HEK293 (cell line): ENCODE results near the gene PRTG.

Experiments used
- CTCF ChIA-PET: fragments of 350-600 bp; formaldehyde crosslinking; extraction: SDS; loops from one replicate; lab custom pipeline; 2021; ENCODE audit warnings: antibody characterized with exemption; lab: Yijun Ruan, JAX
- POLR2A ChIA-PET: fragments of 300-600 bp; formaldehyde crosslinking; extraction: SDS; loops from one replicate; lab custom pipeline; 2020; ENCODE audit warnings: antibody characterized with exemption, inconsistent platforms; lab: Yijun Ruan, JAX
- H3K27ac ChIP-seq: fragments of 200-500 bp; sonication (Bioruptor generic); 2 replicates; pipeline ENCODE4 v1.5.1; 2014; ENCODE audit warnings: low read depth, low read length, control low read depth, inconsistent platforms; ENCODE audit errors: extremely low read depth
- H3K36me3 ChIP-seq, 2 experiments: fragments of 200-500 bp in 1 of 2; sonication (Bioruptor generic) in 1 of 2; 1 replicate in 1 of 2; 2 replicates in 1 of 2; pipeline ENCODE4 v1.5.1; 2014 to 2017; ENCODE audit warnings: inconsistent platforms in 2 of 2, low read length in 2 of 2; ENCODE audit not compliant: control insufficient read depth in 2 of 2, insufficient read depth in 1 of 2
- H3K4me1 ChIP-seq: fragments of 200-500 bp; sonication (Bioruptor generic); 2 replicates; pipeline ENCODE4 v1.5.1; 2014; ENCODE audit warnings: mild to moderate bottlenecking, low read length, inconsistent platforms; ENCODE audit not compliant: control insufficient read depth, insufficient read depth
- H3K4me3 ChIP-seq: 2 replicates; pipeline ENCODE4 v1.5.1; 2011; ENCODE audit warnings: low read depth, mild to moderate bottlenecking, control low read depth, low read length, moderate library complexity
- H3K9me3 ChIP-seq: fragments of 200-500 bp; sonication (Bioruptor generic); 2 replicates; pipeline ENCODE4 v1.5.1; 2014; ENCODE audit warnings: low read depth, low read length, inconsistent platforms; ENCODE audit not compliant: control insufficient read depth, insufficient read depth
- OSR2 ChIP-seq: fragments of 450-650 bp; formaldehyde crosslinking; IDR thresholded peaks from 2 replicates; pipeline ENCODE4 v1.5.1; 2016; ENCODE audit warnings: missing biosample characterization, missing genetic modification characterization
- OVOL3 ChIP-seq: fragments of 450-650 bp; formaldehyde crosslinking; IDR thresholded peaks from 2 replicates; pipeline ENCODE4 v1.5.1; 2016; ENCODE audit warnings: missing biosample characterization, missing genetic modification characterization
- ZFP37 ChIP-seq: fragments of 450-650 bp; formaldehyde crosslinking; IDR thresholded peaks from 2 replicates; pipeline ENCODE4 v1.5.1; 2016; ENCODE audit warnings: missing biosample characterization, missing genetic modification characterization
- ZNF133 ChIP-seq: fragments of 450-650 bp; formaldehyde crosslinking; IDR thresholded peaks from 2 replicates; pipeline ENCODE4 v1.5.1; 2016; ENCODE audit warnings: missing biosample characterization, missing genetic modification characterization
- ZNF138 ChIP-seq: fragments of 450-650 bp; formaldehyde crosslinking; IDR thresholded peaks from 2 replicates; pipeline ENCODE4 v1.5.1; 2016; ENCODE audit warnings: missing biosample characterization, missing genetic modification characterization, borderline replicate concordance
- ZNF174 ChIP-seq: fragments of 450-650 bp; formaldehyde crosslinking; IDR thresholded peaks from 2 replicates; pipeline ENCODE4 v1.5.0; 2017; ENCODE audit warnings: missing biosample characterization, mild to moderate bottlenecking, missing genetic modification characterization
- ZNF18 ChIP-seq: fragments of 450-650 bp; formaldehyde crosslinking; IDR thresholded peaks from 2 replicates; pipeline ENCODE4 v1.5.1; 2016; ENCODE audit warnings: missing biosample characterization, missing genetic modification characterization
- ZNF211 ChIP-seq: fragments of 450-650 bp; formaldehyde crosslinking; IDR thresholded peaks from 2 replicates; pipeline ENCODE4 v1.5.1; 2016; ENCODE audit warnings: low read depth, missing biosample characterization, missing genetic modification characterization
- ZNF223 ChIP-seq: fragments of 450-650 bp; formaldehyde crosslinking; IDR thresholded peaks from 2 replicates; pipeline ENCODE4 v1.5.1; 2016; ENCODE audit warnings: missing biosample characterization, missing genetic modification characterization
- ZNF426 ChIP-seq: fragments of 450-650 bp; formaldehyde crosslinking; IDR thresholded peaks from 2 replicates; pipeline ENCODE4 v1.5.1; 2017; ENCODE audit warnings: missing biosample characterization, missing genetic modification characterization, mild to moderate bottlenecking, inconsistent platforms, moderate library complexity
- ZNF621 ChIP-seq: fragments of 450-650 bp; formaldehyde crosslinking; IDR thresholded peaks from 2 replicates; pipeline ENCODE4 v1.5.1; 2017; ENCODE audit warnings: missing biosample characterization, missing genetic modification characterization
- ZNF626 ChIP-seq: fragments of 450-650 bp; sonication (Bioruptor Pico); formaldehyde crosslinking; IDR thresholded peaks from 2 replicates; pipeline ENCODE4 v1.5.1; 2018; ENCODE audit warnings: missing biosample characterization, missing genetic modification characterization, inconsistent platforms
- ZNF76 ChIP-seq: fragments of 450-650 bp; formaldehyde crosslinking; IDR thresholded peaks from 2 replicates; pipeline ENCODE4; 2016; ENCODE audit warnings: low read depth, missing biosample characterization, missing genetic modification characterization, borderline replicate concordance
- TF ChIP-seq, protein P1 (sequence below): fragments of 450-650 bp; formaldehyde crosslinking; IDR thresholded peaks from 2 replicates; pipeline ENCODE4 v1.5.1; 2016; ENCODE audit warnings: missing biosample characterization, missing genetic modification characterization
- TF ChIP-seq, protein P2 (sequence below): fragments of 450-650 bp; formaldehyde crosslinking; IDR thresholded peaks from 2 replicates; pipeline ENCODE4 v1.5.1; 2016; ENCODE audit warnings: missing biosample characterization, missing genetic modification characterization, low read depth

PRTG gene

DNA sequence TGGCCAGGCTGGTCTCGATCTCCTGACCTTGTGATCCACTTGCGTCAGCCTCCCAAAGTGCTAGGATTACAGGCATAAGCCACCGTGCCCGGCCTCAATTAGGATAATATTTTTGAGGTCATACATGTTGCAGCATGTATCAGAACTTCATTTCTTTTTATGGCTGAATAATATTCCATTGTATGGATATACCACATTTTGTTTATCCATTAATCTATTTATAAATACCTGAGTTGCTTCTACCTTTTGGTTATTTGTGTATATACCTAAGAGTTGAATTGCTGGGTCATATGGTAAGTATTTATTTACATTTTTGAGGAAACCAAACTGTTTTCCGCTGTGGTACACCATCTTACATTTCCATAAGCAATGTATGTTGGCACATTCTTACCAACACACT lies 136.7 kb downstream of the PRTG start:
- no peak for TF ChIP-seq ZNF138
- no peak for TF ChIP-seq ZNF133 (tag by site-specific recombination)
- TF ChIP-seq, protein P1, sequence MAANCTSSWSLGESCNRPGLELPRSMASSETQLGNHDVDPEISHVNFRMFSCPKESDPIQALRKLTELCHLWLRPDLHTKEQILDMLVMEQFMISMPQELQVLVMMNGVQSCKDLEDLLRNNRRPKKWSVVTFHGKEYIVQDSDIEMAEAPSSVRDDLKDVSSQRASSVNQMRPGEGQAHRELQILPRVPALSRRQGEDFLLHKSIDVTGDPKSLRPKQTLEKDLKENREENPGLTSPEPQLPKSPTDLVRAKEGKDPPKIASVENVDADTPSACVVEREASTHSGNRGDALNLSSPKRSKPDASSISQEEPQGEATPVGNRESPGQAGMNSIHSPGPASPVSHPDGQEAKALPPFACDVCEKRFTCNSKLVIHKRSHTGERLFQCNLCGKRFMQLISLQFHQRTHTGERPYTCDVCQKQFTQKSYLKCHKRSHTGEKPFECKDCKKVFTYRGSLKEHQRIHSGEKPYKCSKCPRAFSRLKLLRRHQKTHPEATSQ (tag by site-specific recombination) = no peak
- TF ChIP-seq ZNF174 (tag by site-specific recombination) = no peak
- H3K27ac ChIP-seq = no peak overlapping the region
- no peaks in the 10 kb centered on the region for H3K36me3 ChIP-seq
- CTCF ChIA-PET = no interaction called here
- no peaks in the 10 kb centered on the region for H3K9me3 ChIP-seq
- H3K4me1 ChIP-seq = no peaks in the 10 kb centered on the region
- no peak overlapping the region for H3K4me3 ChIP-seq
- POLR2A ChIA-PET = interaction anchor here (1.1 kb wide), 1 partner anchor 18 kb away, joined by 3 read pairs; no protein-coding TSS in a partner anchor

GRCh38 chr15:55601374-55601773 lies 141.6 kb downstream of the PRTG start:
- TF ChIP-seq ZFP37 (tag by site-specific recombination) (no peak), ZNF211 (no peak), OSR2 (tag by site-specific recombination) (no peak), ZNF626 (tag by site-specific recombination) (no peak), ZNF621 (tag by site-specific recombination) (no peak), ZNF76 (tag by site-specific recombination) (no peak), ZNF223 (tag by site-specific recombination) (no peak), ZNF426 (tag by site-specific recombination) (no peak), ZNF18 (tag by site-specific recombination) (no peak)
- TF ChIP-seq, protein P2, sequence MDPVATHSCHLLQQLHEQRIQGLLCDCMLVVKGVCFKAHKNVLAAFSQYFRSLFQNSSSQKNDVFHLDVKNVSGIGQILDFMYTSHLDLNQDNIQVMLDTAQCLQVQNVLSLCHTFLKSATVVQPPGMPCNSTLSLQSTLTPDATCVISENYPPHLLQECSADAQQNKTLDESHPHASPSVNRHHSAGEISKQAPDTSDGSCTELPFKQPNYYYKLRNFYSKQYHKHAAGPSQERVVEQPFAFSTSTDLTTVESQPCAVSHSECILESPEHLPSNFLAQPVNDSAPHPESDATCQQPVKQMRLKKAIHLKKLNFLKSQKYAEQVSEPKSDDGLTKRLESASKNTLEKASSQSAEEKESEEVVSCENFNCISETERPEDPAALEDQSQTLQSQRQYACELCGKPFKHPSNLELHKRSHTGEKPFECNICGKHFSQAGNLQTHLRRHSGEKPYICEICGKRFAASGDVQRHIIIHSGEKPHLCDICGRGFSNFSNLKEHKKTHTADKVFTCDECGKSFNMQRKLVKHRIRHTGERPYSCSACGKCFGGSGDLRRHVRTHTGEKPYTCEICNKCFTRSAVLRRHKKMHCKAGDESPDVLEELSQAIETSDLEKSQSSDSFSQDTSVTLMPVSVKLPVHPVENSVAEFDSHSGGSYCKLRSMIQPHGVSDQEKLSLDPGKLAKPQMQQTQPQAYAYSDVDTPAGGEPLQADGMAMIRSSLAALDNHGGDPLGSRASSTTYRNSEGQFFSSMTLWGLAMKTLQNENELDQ (tag by site-specific recombination) = no peak
- POLR2A ChIA-PET = interaction anchor here (1.1 kb wide), 1 partner anchor 13 kb away, joined by 3 read pairs; the partner anchor contains the start of gene PYGO1
- CTCF ChIA-PET = no interaction called here
- Histone ChIP-seq H3K27ac (no peak overlapping the region), H3K4me1 (no peaks in the 10 kb centered on the region), H3K36me3 (no peaks in the 10 kb centered on the region), H3K4me3 (no peak overlapping the region), H3K9me3 (no peaks in the 10 kb centered on the region)

DNA sequence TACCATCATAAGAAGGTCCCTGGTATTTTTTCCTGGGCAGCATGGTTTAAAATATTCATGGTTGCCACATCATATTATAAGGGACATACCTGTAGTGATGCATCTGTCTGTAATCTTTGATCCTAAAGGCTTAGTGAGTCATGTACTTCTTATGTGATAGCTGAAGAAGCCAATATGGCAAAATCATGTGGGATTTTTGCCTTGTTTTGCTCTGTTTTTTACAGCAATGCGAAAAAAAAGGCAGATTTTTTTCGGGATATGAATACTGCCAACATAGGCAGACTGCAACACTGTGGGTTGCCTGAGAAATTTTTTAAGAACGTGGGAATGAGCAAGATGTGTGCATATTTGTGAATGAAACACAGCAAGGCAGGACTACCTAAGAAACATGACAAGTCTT lies 143.5 kb downstream of the PRTG start:
- no peaks in the 10 kb centered on the region for H3K9me3 ChIP-seq
- ChIA-PET POLR2A (no interaction called here), CTCF (no interaction called here)

More for the DNA sequence above, 143.5 kb downstream of the PRTG start:
- no peak overlapping the region for H3K4me3 ChIP-seq
- no peaks in the 10 kb centered on the region for H3K36me3 ChIP-seq
- no peak overlapping the region for H3K27ac ChIP-seq
- no peak for TF ChIP-seq OVOL3 (tag by site-specific recombination)
- TF ChIP-seq, all 188 proteins: peak for 0
- no peaks in the 10 kb centered on the region for H3K4me1 ChIP-seq
